DMS 273 (cell line): ENCODE results near the gene HMG20B.

ENCODE experiments used
- DNase-seq: peaks from one replicate; lab custom pipeline; 2025; ENCODE audit not compliant: unreplicated experiment; lab: John Stamatoyannopoulos, UW

The HMG20B gene

GRCh38 chr19:3605770-3606169, 33.0 kb downstream of the HMG20B start:
- no peak for DNase-seq

DNA sequence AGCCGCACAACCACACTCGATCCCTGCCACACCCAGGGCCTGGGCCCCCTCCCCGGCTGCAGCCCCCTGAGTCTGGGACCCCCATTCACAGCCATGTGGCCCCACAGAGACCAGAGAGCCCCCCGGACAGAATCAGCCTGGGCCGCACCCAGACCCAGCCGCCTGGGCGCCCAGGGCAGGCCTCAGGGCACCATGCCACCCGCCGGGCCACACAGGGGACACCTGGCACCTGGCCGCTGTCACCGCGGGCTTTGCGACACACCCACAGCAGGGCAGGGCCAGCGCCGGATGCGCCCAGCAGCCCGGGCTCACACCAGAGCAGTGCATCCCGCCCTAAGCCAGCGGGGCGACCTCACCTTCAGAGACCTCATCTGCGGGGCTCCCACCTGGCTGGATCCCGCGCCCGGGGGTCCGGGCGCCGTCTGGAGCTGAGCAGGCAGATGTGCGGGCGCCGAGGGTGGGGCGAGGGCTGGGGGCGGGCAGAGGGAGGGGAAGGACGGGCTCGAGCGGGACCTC, 33.5 kb downstream of the HMG20B start:
- no peak for DNase-seq

GRCh38 chr19:3606690-3607289, 34.0 kb downstream of the HMG20B start, which contains the start of gene TBXA2R:
TBXA2R (minus strand) TSS chr19:3606875; CDS start chr19:3600634, 6,241 bp downstream.
- peak; percentile 83 for DNase-seq

GRCh38 chr19:3607303-3608078, 34.7 kb downstream of the HMG20B start:
- peak; percentile 57 for DNase-seq

DNA sequence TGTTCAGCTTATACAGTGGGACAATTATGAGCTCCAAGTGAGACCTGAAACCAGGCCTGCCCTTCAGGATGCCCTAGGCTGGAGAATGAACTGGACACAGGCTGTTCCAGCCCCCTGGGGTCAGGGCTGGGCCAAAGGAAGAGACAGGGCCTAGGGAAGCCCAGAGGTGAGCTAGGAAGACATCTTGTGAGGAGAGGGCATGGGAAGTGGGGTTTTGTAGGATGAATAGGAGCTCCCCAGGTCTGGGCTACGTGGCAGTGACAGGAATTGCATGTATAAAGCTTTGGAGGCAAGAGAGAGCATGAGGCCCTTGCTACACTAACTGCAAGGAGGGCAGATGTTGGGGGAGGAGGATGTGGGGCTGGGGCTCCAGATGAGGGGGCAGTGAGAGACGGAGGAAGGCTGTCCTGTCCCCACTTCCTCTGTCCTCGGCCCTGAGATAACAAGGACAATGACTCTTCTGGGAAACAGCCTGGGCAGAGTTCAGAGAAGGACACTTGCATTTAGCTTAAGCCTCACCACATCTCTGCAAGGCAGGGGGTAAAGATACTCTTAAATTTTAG, 35.4 kb downstream of the HMG20B start:
- DNase-seq: no peak

DNA sequence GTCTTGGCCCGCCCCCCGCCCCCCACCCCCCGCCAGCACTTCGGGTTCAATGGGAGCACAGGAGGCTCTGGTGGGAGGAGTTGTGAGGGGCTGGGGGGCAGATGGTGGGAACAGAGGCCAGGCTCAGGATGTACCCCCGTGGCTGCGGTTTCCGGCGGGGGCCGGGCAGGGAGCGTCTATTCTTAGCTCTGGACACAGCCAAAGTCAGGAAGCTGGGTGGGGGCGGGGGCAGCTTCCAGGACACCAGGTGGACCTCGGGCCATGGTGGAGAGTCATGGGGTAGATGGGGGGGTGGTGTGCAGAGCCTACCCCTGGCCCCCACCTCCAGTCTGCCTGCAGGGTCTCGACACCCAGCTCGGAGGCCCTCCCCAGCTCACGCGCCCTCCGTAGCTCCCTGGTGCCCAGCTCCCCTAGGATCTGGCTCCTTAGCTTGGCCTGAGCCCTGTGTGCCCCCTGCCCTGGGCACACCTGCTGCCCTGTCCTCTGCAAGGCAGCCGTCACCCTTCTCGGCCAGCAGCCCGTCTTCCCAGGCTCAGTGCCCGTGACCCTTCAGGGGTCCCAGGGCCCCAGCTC, 36.1 kb downstream of the HMG20B start:
- DNase-seq: no peak

DNA sequence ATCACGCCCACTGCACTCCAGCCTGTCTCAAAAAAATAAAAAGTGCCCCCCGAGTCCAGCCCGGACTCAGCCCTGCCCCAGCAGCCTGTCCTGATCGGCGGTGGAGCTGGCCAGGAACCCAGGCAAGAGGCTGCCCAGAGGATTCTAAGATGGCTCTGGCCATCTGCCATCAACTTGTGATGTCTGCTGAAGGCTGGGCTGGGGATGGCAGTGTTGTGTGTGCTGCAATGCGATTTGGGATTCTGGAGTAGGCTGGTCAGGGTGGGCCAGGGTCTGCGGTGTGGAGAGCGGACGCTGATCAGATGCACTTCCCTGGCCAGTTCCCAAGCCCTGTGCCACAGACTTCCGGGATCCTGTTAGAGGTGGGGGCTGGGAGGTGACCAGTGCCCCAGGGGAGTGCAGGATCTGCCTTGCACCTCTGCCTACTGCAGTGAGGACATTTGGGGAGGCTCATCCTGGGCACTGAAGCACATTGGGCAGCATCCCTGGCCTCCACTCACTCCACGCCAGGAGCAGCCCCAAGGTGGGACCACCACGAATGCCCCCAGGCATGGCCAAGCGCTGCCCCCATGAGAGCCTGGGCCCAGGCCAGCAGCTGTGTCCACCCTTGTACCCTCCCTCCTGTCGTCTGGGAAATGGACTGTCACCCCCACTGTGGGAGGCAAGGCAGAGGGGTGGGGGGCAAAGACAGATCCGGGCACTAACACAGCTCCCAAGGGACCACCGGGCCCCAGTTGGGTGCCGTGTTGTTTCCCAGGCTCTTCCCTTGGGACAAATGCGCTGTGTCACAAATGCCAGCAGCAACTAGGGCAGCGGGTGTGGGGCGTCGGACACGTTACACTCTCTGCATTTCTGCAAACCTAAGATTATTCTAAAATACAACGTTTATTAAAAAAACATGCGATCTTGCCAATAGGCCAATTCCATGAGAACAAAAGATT, 37.3 kb downstream of the HMG20B start:
- peak; percentile 57 for DNase-seq

GRCh38 chr19:3610745-3611717, 38.3 kb downstream of the HMG20B start:
- DNase-seq: no peak

- DNase-seq: no peak
These were observed 39.1 kb downstream of the HMG20B start for GRCh38 chr19:3611841-3612240.

DNA sequence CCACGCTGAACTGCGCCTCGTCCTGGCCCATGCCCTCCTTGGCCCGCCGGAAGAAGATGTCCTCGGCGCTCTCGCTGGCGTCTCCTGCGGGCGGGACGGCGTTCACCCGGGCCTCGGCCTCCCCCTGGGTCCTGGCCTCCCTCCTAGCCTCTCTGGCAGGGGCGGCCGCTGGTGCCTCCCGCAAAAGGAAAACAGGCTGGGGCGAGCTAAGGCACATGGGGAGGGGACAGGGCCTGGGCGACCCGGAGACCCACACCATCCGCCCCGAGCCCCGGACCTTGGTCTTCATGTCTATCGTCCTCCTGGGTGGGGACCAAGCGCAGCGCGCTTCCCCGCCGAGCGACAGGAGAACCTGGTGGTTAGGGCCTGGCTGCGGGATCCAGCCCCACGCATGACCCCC, 39.6 kb downstream of the HMG20B start:
- DNase-seq: no peak

- no peak for DNase-seq
These were observed 40.4 kb downstream of the HMG20B start for GRCh38 chr19:3612901-3613741.

DNA sequence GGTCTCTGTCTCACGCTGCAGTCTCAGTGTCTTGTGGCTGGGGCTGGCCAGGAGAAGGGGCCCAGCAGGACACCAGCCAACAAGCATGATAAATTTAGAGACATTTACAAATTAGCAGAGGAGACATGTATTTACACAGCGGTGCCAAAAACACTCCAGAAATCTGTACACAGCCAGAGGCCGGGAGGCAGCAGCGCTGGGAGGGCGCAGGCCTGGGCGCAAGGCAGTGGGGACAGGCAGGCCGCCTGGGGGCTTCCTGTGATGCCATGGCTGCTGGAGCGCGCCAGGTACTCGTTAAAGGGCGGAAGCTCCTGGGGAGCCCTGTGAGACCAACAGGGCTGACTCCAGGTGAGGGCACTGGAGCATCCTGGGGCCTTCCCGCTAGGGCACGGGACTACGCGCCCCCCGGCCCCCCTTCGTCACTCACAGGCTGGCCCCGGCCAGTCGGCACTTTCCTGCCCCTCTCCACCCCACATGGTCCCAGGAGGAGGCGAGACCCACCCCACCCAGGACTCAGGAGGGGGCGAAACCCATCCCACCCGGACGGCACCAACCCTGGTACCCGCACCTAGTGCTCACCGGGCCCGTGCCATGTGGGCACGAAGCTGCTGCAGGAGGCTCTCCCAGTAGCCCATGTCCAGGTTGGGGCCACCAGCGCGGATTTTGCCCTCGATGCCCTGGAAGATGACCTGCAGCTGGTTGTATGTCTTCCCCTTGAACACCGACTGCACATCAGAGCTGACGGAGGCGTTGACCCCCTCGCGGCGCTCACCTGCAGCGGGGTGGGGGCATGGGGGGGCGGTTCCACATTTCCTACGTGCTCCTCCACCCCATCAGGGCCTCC, 41.3 kb downstream of the HMG20B start:
- no peak for DNase-seq

DNA sequence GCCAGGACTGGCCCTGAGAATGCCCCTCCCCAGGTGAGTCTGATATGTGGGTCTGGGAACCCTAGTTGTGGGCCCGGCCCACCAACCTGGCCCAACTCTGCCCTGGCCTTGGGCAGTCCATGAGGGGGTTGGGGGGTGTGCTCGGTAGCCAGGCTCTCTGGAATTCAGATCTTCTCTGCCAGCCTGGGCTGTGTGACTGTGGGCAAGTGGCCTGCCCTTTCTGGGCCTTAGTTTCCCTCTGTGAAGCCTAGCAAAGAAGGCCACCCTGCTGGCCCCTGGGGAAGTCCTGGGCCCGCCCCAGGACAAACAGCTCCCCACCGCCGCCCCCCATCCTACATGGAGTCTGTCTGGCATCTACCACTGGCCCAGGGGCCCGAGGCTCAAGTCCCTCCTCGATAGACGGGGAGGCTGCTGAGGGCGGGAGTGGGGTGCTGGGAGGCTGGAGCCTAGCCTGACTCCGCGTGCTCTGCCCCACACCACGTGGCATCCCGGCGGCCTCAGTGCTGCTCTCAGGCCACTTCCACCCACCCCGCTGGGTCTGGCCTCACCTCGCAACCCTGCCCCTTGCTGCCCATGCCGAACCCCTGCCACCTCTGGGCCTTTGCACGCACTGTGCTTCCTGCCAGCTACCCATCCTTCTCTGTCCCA, 42.2 kb downstream of the HMG20B start:
- DNase-seq: no peak

GRCh38 chr19:3615524-3616135, 42.9 kb downstream of the HMG20B start:
- DNase-seq: no peak

- no peak for DNase-seq
These were observed 44.7 kb downstream of the HMG20B start for GRCh38 chr19:3617463-3617862.

- peak; percentile 52 for DNase-seq
These were observed 45.5 kb downstream of the HMG20B start for GRCh38 chr19:3618144-3618810.
